Mesothelial cell of epicardium (in vitro differentiated cells): ENCODE results near the gene OR5H15. TPM values are rescaled to one million over a fixed set of nuclear protein-coding genes. Genes with fewer than 3 reads are reported as not detected.

Experiments
- DNase-seq, 2 experiments: peaks; one replicate each; pipeline ENCODE4 v3.0.0; 2021; ENCODE audit warnings: low spot score in 2 of 2; ENCODE audit not compliant: unreplicated experiment in 2 of 2
- H3K27ac Mint-ChIP-seq: 2 replicates; pipeline ENCODE4 v1.8.0; 2021; ENCODE audit warnings: mixed read lengths
- H3K27me3 Mint-ChIP-seq: 2 replicates; pipeline ENCODE4 v1.8.0; 2021; ENCODE audit warnings: low read depth, mixed read lengths
- H3K36me3 Mint-ChIP-seq: 2 replicates; pipeline ENCODE4 v1.8.0; 2021; ENCODE audit warnings: mixed read lengths
- H3K4me1 Mint-ChIP-seq: 2 replicates; pipeline ENCODE4 v1.8.0; 2021; ENCODE audit warnings: mixed read lengths
- H3K4me3 Mint-ChIP-seq: 2 replicates; pipeline ENCODE4 v1.8.0; 2021; ENCODE audit warnings: mild to moderate bottlenecking, moderate library complexity, mixed read lengths
- H3K9me3 Mint-ChIP-seq: 2 replicates; pipeline ENCODE4 v1.8.0; 2021; ENCODE audit warnings: mixed read lengths
- CTCF ChIP-seq: fragments of 200-600 bp; sonication (generic); IDR thresholded peaks from one replicate; pipeline ENCODE4 v1.5.0; 2021; ENCODE audit warnings: antibody characterized with exemption; ENCODE audit not compliant: unreplicated experiment
- total RNA-seq: library from RNA; stranded (reverse); gene quantifications from 3 replicates; pipeline ENCODE4 v1.2.1, GENCODE V29; 2021

OR5H15 gene
- total RNA-seq, 1 donor from 2014 or later, result not detected

- H3K9me3 Mint-ChIP-seq, result no peaks in the 10 kb centered on the region
- no peak for DNase-seq
- no peaks in the 10 kb centered on the region for H3K4me1 Mint-ChIP-seq
- no peaks in the 10 kb centered on the region for H3K36me3 Mint-ChIP-seq
- H3K27ac Mint-ChIP-seq, result no peak overlapping the region
- no peak overlapping the region for H3K4me3 Mint-ChIP-seq
- H3K27me3 Mint-ChIP-seq, result no peaks in the 10 kb centered on the region
- TF ChIP-seq CTCF, result no peak
These were observed 46.8 kb downstream of the OR5H15 start for GRCh38 chr3:98213276-98213675.

GRCh38 chr3:98215051-98215450 lies 48.6 kb downstream of the OR5H15 start:
- Mint-ChIP-seq H3K9me3 (no peaks in the 10 kb centered on the region), H3K4me1 (no peaks in the 10 kb centered on the region), H3K27me3 (no peaks in the 10 kb centered on the region), H3K36me3 (no peaks in the 10 kb centered on the region), H3K4me3 (no peak overlapping the region), H3K27ac (no peak overlapping the region)
- no peak for TF ChIP-seq CTCF
- DNase-seq, result no peak

Other genes starting within 250 kb of the OR5H15 start
- 17.3 to 20.5 TPM (median 20.0 TPM) in 3 replicates for gene RIOX2, start 194.3 kb upstream of the OR5H15 start, total RNA-seq
- not detected in 3 replicates for gene GABRR3, start 131.4 kb upstream of the OR5H15 start, total RNA-seq
- not detected in 3 replicates for gene OR5AC2, start 79.5 kb upstream of the OR5H15 start, total RNA-seq
- not detected in 3 replicates for gene OR5H1, start 36.0 kb upstream of the OR5H15 start, total RNA-seq
- gene OR5H14, start 19.2 kb upstream of the OR5H15 start, total RNA-seq, result not detected in 3 replicates
- not detected in 3 replicates for gene OR5H6, start 97.5 kb downstream of the OR5H15 start, total RNA-seq
- gene OR5H2, start 115.8 kb downstream of the OR5H15 start, total RNA-seq, result not detected in 3 replicates
- not detected in 3 replicates for gene OR5K4, start 187.2 kb downstream of the OR5H15 start, total RNA-seq
- not detected in 3 replicates for gene OR5K3, start 224.0 kb downstream of the OR5H15 start, total RNA-seq